ENCODE data around the gene TEKTIP1. TPM values are rescaled to one million over a fixed set of nuclear protein-coding genes. Genes with fewer than 3 reads are reported as not detected.

The TEKTIP1 gene
- total RNA-seq, 4 donors from 2014 or later = 1.8 to 4.1 TPM; not detected in 2

- TF ChIP-seq, protein P1, sequence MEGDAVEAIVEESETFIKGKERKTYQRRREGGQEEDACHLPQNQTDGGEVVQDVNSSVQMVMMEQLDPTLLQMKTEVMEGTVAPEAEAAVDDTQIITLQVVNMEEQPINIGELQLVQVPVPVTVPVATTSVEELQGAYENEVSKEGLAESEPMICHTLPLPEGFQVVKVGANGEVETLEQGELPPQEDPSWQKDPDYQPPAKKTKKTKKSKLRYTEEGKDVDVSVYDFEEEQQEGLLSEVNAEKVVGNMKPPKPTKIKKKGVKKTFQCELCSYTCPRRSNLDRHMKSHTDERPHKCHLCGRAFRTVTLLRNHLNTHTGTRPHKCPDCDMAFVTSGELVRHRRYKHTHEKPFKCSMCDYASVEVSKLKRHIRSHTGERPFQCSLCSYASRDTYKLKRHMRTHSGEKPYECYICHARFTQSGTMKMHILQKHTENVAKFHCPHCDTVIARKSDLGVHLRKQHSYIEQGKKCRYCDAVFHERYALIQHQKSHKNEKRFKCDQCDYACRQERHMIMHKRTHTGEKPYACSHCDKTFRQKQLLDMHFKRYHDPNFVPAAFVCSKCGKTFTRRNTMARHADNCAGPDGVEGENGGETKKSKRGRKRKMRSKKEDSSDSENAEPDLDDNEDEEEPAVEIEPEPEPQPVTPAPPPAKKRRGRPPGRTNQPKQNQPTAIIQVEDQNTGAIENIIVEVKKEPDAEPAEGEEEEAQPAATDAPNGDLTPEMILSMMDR (IDR thresholded peaks at IDR 0.05; ENCODE audit: low read depth) = no peak
Observed at GRCh38 chr19:3586127-3586626, 47.2 kb downstream of the TEKTIP1 start.

DNA sequence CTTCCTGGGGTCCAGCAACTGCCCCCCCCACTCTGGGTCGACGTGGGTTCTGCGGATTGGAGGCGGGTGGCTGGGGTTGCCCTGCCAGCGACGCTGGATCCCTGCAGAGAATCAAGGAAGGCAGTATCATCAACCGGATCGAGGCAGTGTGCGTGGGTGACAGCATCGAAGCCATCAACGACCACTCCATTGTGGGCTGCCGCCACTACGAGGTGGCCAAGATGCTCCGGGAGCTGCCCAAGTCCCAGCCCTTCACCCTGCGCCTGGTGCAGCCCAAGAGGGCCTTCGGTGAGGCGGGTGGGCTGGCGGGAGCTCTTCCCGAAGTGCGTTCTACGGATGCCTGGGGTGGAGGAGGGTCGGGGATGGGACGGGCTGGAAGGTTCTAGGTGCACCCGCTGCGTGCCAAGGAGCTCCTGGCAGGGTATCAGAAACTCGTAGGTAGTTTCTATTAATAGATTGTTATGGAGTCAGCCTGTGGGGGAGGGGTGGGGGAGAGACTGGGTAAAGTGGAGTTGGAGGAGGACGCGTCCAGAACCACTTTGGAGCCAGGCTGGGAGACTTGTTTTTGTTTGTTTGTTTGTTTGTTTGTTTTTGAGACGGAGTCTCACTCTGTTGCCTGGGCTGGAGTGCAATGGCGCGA lies 47.9 kb downstream of the TEKTIP1 start:
- TF ChIP-seq, protein P1 (IDR thresholded peaks at IDR 0.05; ENCODE audit: low read depth) = no peak

DNA sequence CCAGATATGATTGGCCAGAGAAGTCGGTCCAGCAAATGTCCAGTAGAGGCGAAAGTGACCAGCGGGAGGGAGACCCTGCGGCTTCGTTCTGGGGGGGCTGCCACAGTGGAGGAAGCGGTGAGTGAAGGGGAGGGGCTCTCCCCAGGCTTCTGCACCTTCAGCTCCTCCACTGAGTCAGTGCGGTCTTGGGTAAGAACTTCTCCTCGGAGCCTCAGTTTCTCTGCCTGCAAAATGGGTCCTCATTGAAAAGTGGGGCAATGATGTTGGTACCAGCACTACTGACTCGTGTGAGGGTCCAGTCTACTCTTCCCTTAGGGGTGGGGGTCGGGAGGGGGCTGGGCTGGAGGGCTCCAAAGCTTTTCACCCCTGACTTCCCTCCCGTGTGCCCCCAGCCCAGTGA lies 50.5 kb downstream of the TEKTIP1 start:
- TF ChIP-seq, protein P1 (IDR thresholded peaks at IDR 0.05; ENCODE audit: low read depth) = no peak

- TF ChIP-seq, protein P1 (IDR thresholded peaks at IDR 0.05; ENCODE audit: low read depth) = no peak
Observed at GRCh38 chr19:3589949-3590348, 51.0 kb downstream of the TEKTIP1 start.

GRCh38 chr19:3590991-3591659 lies 52.2 kb downstream of the TEKTIP1 start:
- TF ChIP-seq, protein P1 (IDR thresholded peaks at IDR 0.05; ENCODE audit: low read depth) = no peak

DNA sequence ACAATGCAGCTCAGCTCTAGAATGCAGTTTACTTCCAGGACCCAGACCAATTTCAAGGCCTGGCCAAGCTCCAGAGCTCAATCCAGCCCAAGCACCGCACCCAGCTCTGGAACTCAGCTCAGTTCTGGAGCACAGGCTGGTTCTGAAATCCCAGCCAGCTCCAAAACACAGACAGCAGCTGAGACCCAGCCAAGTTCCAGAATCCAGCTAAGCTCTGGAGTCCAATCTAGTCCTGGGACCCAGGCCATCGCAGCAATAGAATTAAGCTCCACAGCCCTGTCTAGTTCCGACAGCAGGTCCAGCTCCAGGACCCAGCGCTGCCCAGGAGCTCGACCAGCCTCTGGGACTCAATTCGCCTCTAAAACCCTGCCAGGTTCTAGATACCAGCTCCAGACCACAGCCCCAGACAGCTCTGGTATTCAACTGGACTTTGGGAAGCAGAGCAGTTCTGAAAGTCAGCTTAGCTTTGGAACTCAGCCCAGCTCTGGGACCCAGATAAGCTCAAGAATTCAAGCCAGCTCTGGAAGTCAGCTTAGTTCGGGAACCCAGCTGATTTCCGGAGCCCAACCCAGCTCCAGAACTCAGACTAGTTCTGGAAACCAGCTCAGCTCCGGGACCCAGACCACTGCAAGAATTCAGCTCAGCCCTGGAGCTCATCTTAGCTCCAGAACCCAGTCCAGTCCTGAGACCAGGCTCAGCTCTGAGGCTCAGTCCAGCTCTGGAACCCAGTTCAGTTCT lies 53.1 kb downstream of the TEKTIP1 start:
- TF ChIP-seq, protein P1 (IDR thresholded peaks at IDR 0.05; ENCODE audit: low read depth) = no peak

DNA sequence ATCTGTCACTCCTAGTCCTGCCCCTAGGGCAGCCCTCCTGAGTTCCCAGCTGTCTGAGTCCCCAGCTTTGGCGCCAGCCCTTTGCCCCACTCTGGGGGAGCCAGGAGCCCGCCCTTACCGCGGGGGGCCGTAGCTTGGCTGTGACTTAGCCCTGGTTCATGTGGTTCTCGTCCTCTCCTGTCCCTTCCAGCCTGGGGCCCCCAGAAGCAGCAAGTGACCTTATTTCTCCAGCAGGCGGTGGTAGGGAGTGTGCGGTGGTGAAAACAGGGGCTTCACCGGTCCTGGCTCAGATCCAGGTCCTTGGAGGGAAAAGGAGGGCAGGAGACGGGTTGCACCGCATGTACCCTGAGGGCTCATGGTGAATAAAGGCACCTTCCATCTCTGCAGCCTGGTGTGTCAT lies 54.2 kb downstream of the TEKTIP1 start:
- TF ChIP-seq, protein P1 (IDR thresholded peaks at IDR 0.05; ENCODE audit: low read depth) = no peak

Data from subcutaneous adipose tissue (tissue), 4 donors.